Esophagus muscularis mucosa (tissue), 4 donors: Measurements from ENCODE around the gene KIF12. TPM values are rescaled to one million over a fixed set of nuclear protein-coding genes. Genes with fewer than 3 reads are reported as not detected.

Source experiments
- DNase-seq: peaks from one replicate; pipeline ENCODE4 v3.0.0-alpha.2; 2017; ENCODE audit errors: extremely low spot score
- H3K27ac ChIP-seq, 4 donors: fragments of 200-600 bp; sonication (generic); replicated peaks in 1 of 4; 1 replicate in 3 of 4; 2 replicates in 1 of 4; pipeline ENCODE4 v1.5.1; 2016 to 2019; ENCODE audit warnings: mild to moderate bottlenecking in 1 of 4
- H3K27me3 ChIP-seq, 4 donors: fragments of 200-600 bp; sonication (generic); one replicate each; pipeline versions ENCODE4 v1.5.1 to v1.6.0; 2016 to 2019
- H3K36me3 ChIP-seq, 4 donors: fragments of 200-600 bp; sonication (generic); one replicate each; pipeline ENCODE4 v1.5.1; 2016 to 2019
- H3K4me1 ChIP-seq, 4 donors: fragments of 200-600 bp; sonication (generic); one replicate each; pipeline ENCODE4 v1.5.1; 2016 to 2019
- H3K4me3 ChIP-seq, 4 donors: fragments of 200-600 bp; sonication (generic); 1 replicate in 2 of 4; 2 replicates in 2 of 4; pipeline ENCODE4 v1.5.1; 2016 to 2019; ENCODE audit warnings: mild to moderate bottlenecking in 4 of 4, moderate library complexity in 1 of 4
- H3K9me3 ChIP-seq, 4 donors: fragments of 200-600 bp; sonication (generic); 1 replicate in 3 of 4; 2 replicates in 1 of 4; pipeline ENCODE4 v1.5.1; 2016 to 2019
- CTCF ChIP-seq, 3 experiments: fragments of 200-600 bp in 2 of 3; fragments of 450-650 bp in 1 of 3; sonication (generic) in 2 of 3; IDR thresholded peaks; one replicate each; pipeline ENCODE4 v1.5.1; 2017 to 2019; ENCODE audit warnings: antibody characterized with exemption in 3 of 3, mild to moderate bottlenecking in 2 of 3, moderate library complexity in 1 of 3
- EP300 ChIP-seq: sonication (generic); formaldehyde crosslinking; IDR thresholded peaks from one replicate; pipeline ENCODE4 v1.6.1; 2017; ENCODE audit warnings: antibody characterized with exemption
- POLR2A ChIP-seq: fragments of 450-650 bp; IDR thresholded peaks from one replicate; pipeline ENCODE4 v1.6.1; 2017; ENCODE audit warnings: antibody characterized with exemption, moderate library complexity, mild to moderate bottlenecking, low read depth
- POLR2AphosphoS5 ChIP-seq, 2 donors: sonication (generic); formaldehyde crosslinking; IDR thresholded peaks; one replicate each; pipeline ENCODE4 v1.6.1; 2017; ENCODE audit warnings: antibody characterized with exemption in 2 of 2
- WGBS: methylation state at CpG from one replicate; pipeline ENCODE4 v1.1.5; 2018; 5-methylcytosine and 5-hydroxymethylcytosine counted together
- intact Hi-C: fragments of 100-400 bp; cut with DNase I; formaldehyde crosslinking; loops from one replicate; pipeline ENCODE4 v1.15.1; 2023
- total RNA-seq, 4 donors: library from RNA; depleted of rRNA; stranded (reverse); fragments of >200 nt; gene quantifications; one replicate each; pipeline versions ENCODE4 v1.1.0 to v1.2.1, GENCODE V29; 2016

KIF12 gene
- total RNA-seq, 4 donors from 2014 or later = not detected

- intact Hi-C loops = no loop called here
- Histone ChIP-seq H3K27me3 (peaks cover 0 to 8% (median 0%) of the 10 kb centered on the region in 4 donors), H3K4me1 (peaks cover 0 to 8% (median 3%) of the 10 kb centered on the region in 4 donors), H3K4me3 (no peak overlapping the region), H3K36me3 (no peaks in the 10 kb centered on the region), H3K27ac (no peak overlapping the region), H3K9me3 (no peaks in the 10 kb centered on the region)
- DNase-seq = no peak
- TF ChIP-seq POLR2AphosphoS5 (IDR thresholded peaks at IDR 0.05) (no peak), CTCF (IDR thresholded peaks at IDR 0.05) (no peak), POLR2A (no peak), EP300 (no peak)
- 94% methylated on average over 4 of the region's 4 CpGs for WGBS
Measured at GRCh38 chr9:114086607-114087006, 12.5 kb downstream of the KIF12 start.

GRCh38 chr9:114086009-114086408, 13.1 kb downstream of the KIF12 start:
- no peak for DNase-seq
- WGBS = 94% methylated on average over 6 of the region's 6 CpGs
- TF ChIP-seq POLR2AphosphoS5 (IDR thresholded peaks at IDR 0.05) = no peak
- no peak for TF ChIP-seq CTCF (IDR thresholded peaks at IDR 0.05)
- TF ChIP-seq POLR2A = no peak
- TF ChIP-seq EP300 = no peak
- Histone ChIP-seq H3K9me3 (no peaks in the 10 kb centered on the region), H3K36me3 (no peaks in the 10 kb centered on the region), H3K27me3 (peaks cover 0 to 7% (median 0%) of the 10 kb centered on the region in 4 donors), H3K4me3 (no peak overlapping the region), H3K27ac (no peak overlapping the region), H3K4me1 (peaks cover 0 to 8% (median 3%) of the 10 kb centered on the region in 4 donors)
- intact Hi-C loops = no loop called here

- no peak overlapping the region for H3K27ac ChIP-seq
- DNase-seq = no peak
- intact Hi-C loops = no loop called here
Measured at GRCh38 chr9:114085387-114085789, 13.7 kb downstream of the KIF12 start.

GRCh38 chr9:114084282-114085073, 14.6 kb downstream of the KIF12 start:
- no peak for TF ChIP-seq POLR2A
- TF ChIP-seq CTCF (IDR thresholded peaks at IDR 0.05) = no peak
- no peak for TF ChIP-seq POLR2AphosphoS5 (IDR thresholded peaks at IDR 0.05)
- no peak for TF ChIP-seq EP300
- Histone ChIP-seq H3K4me3 (no peak overlapping the region), H3K27ac (no peak overlapping the region), H3K36me3 (no peaks in the 10 kb centered on the region), H3K27me3 (peaks cover 0 to 7% (median 0%) of the 10 kb centered on the region in 4 donors), H3K9me3 (no peaks in the 10 kb centered on the region), H3K4me1 (peaks cover 0 to 8% (median 3%) of the 10 kb centered on the region in 4 donors)
- no peak for DNase-seq
- intact Hi-C loops = no loop called here
- WGBS = 77% methylated on average over 11 of the region's 11 CpGs

More at GRCh38 chr9:114085387-114085789, 13.7 kb downstream of the KIF12 start:
- Histone ChIP-seq H3K36me3 (no peaks in the 10 kb centered on the region), H3K4me3 (no peak overlapping the region), H3K27me3 (peaks cover 0 to 7% (median 0%) of the 10 kb centered on the region in 4 donors), H3K4me1 (peaks cover 0 to 8% (median 3%) of the 10 kb centered on the region in 4 donors), H3K9me3 (no peaks in the 10 kb centered on the region)
- 97% methylated on average over 8 of the region's 9 CpGs for WGBS
- no peak for TF ChIP-seq CTCF (IDR thresholded peaks at IDR 0.05)
- TF ChIP-seq POLR2AphosphoS5 (IDR thresholded peaks at IDR 0.05) = no peak
- no peak for TF ChIP-seq EP300
